ENCODE measurements around the gene RNPEP.
"Not testable (repeated sequence)": the region's sequence is repeated elsewhere in the genome, so short reads cannot be mapped to it uniquely, and the experiment has no call there.

Gene RNPEP

GRCh38 chr1:201982623-201983379 lies at the start of gene RNPEP:
Gene RNPEP (plus strand): TSS chr1:201982648. CDS start chr1:201982667, 19 bp downstream.
- DNase-seq: no peak

GRCh38 chr1:201933840-201934430 lies 48.5 kb upstream of the RNPEP start:
- DNase-seq: no peak

- DNase-seq: no peak
Measured at GRCh38 chr1:201937624-201938213, 44.7 kb upstream of the RNPEP start.

- no peak for DNase-seq
Measured at GRCh38 chr1:201938440-201939035, 43.9 kb upstream of the RNPEP start.

- no peak for DNase-seq
Measured at GRCh38 chr1:201939148-201939547, 43.3 kb upstream of the RNPEP start.

GRCh38 chr1:201939574-201939973 lies 42.9 kb upstream of the RNPEP start:
- DNase-seq: no peak

GRCh38 chr1:201940316-201940715 lies 42.1 kb upstream of the RNPEP start:
- DNase-seq: not testable (repeated sequence)

GRCh38 chr1:201941420-201942128 lies 40.9 kb upstream of the RNPEP start:
- peak; percentile 10 for DNase-seq

- DNase-seq: no peak
Measured at GRCh38 chr1:201942129-201942495, 40.3 kb upstream of the RNPEP start.

- no peak for DNase-seq
Measured at GRCh38 chr1:201944002-201944401, 38.4 kb upstream of the RNPEP start.

GRCh38 chr1:201944639-201945038 lies 37.8 kb upstream of the RNPEP start:
- DNase-seq: no peak

GRCh38 chr1:201945157-201945556 lies 37.3 kb upstream of the RNPEP start:
- DNase-seq: no peak

GRCh38 chr1:201945863-201946223 lies 36.6 kb upstream of the RNPEP start:
- DNase-seq: no peak

- peak; percentile 24 for DNase-seq
Measured at GRCh38 chr1:201946224-201946908, 36.1 kb upstream of the RNPEP start, which contains the start of gene LMOD1. Gene LMOD1 (minus strand): TSS chr1:201946548. CDS start chr1:201946340, 208 bp downstream.

- no peak for DNase-seq
Measured at GRCh38 chr1:201947697-201948008, 34.8 kb upstream of the RNPEP start.

GRCh38 chr1:201949491-201949890 lies 33.0 kb upstream of the RNPEP start:
- no peak for DNase-seq

GRCh38 chr1:201954263-201955008 lies 28.0 kb upstream of the RNPEP start:
- DNase-seq: no peak

GRCh38 chr1:201955009-201955728 lies 27.3 kb upstream of the RNPEP start, which contains the start of gene TIMM17A:
Gene TIMM17A (plus strand): TSS chr1:201955503. CDS start chr1:201955527, 24 bp downstream.
- DNase-seq: peak; percentile 87

- no peak for DNase-seq
Measured at GRCh38 chr1:201955729-201956143, 26.7 kb upstream of the RNPEP start.

GRCh38 chr1:201958348-201958747 lies 24.1 kb upstream of the RNPEP start:
- DNase-seq: no peak

- DNase-seq: not testable (repeated sequence)
Measured at GRCh38 chr1:201962382-201962781, 20.1 kb upstream of the RNPEP start.
